HAP-1 (cell line): Measurements from ENCODE around the gene RDH11.

Experiments used
- DNase-seq, 2 experiments: peaks; one replicate each; pipeline ENCODE4 v3.0.0-alpha.2; 2016 to 2020; ENCODE audit warnings: low spot score in 2 of 2
- H3K27me3 ChIP-seq: fragments of 250-450 bp; sonication (Bioruptor Pico); 2 replicates; pipeline ENCODE4 v1.5.1; 2020; ENCODE audit warnings: low read depth, mild to moderate bottlenecking, moderate library complexity
- H3K36me3 ChIP-seq: fragments of 250-450 bp; sonication (Bioruptor Pico); replicated peaks from 2 replicates; pipeline ENCODE4 v1.5.1; 2020; ENCODE audit warnings: mild to moderate bottlenecking
- H3K4me1 ChIP-seq: fragments of 250-450 bp; sonication (Bioruptor Pico); 2 replicates; pipeline ENCODE4 v1.5.1; 2020; ENCODE audit warnings: mild to moderate bottlenecking
- H3K4me3 ChIP-seq: fragments of 250-450 bp; sonication (Bioruptor Pico); 2 replicates; pipeline ENCODE4 v1.5.1; 2020; ENCODE audit warnings: mild to moderate bottlenecking, moderate library complexity
- H3K9me3 ChIP-seq: fragments of 250-450 bp; sonication (Bioruptor Pico); 2 replicates; pipeline ENCODE4 v1.5.1; 2020; ENCODE audit warnings: mild to moderate bottlenecking, moderate library complexity
- in situ Hi-C: fragments of 300-500 bp; cut with MboI; formaldehyde crosslinking; loops from 3 replicates; pipeline ENCODE4 v1.14.3; 2020; ENCODE audit warnings: low sequenced_read_pairs, inconsistent platforms, mixed read lengths

The RDH11 gene, protein sequence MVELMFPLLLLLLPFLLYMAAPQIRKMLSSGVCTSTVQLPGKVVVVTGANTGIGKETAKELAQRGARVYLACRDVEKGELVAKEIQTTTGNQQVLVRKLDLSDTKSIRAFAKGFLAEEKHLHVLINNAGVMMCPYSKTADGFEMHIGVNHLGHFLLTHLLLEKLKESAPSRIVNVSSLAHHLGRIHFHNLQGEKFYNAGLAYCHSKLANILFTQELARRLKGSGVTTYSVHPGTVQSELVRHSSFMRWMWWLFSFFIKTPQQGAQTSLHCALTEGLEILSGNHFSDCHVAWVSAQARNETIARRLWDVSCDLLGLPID

DNA sequence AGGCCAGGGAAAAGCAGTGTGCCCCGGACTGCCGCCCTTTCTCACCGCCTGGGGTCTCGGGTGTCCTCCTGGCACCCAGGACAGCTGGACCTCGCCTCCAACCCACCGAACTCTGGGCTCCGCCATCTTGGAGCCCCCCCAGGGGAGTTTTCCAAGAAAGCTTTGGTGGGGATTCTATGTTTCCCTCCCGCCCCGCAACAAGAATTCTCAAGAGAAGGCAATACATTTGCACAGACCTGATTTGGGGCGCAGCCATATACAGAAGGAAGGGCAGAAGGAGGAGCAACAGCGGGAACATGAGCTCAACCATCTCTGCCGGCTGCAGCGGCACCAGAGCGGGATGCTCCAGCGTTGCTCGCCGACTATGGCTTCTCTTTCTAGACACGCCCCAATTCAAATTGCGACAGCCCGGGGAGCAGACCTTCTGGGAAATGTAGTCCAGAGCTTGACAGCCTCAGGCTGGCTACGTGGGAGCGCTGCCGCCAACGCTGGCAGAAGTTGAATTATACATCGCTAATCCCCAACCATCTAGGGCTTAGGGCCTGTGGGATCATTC, at the start of gene RDH11:
Gene RDH11 (minus strand): TSS at position 371 of the 556 bp plus-strand sequence. CDS start 61 bp downstream, at position 310.
- in situ Hi-C loops: no loop called here
- Histone ChIP-seq H3K36me3 (peaks cover 24% of the 10 kb centered on the region), H3K4me3 (peak within 1 kb of the TSS; percentile 75), H3K4me1 (peaks cover 12% of the 10 kb centered on the region), H3K9me3 (no peaks in the 10 kb centered on the region), H3K27me3 (no peaks in the 10 kb centered on the region)
- DNase-seq: peak; percentile 93

- Histone ChIP-seq H3K27me3 (no peaks in the 10 kb centered on the region), H3K9me3 (no peaks in the 10 kb centered on the region), H3K4me3 (no peak overlapping the region), H3K4me1 (no peaks in the 10 kb centered on the region), H3K36me3 (no peaks in the 10 kb centered on the region; the same call in 1 of the 2 replicates)
- in situ Hi-C loops: no loop called here
- no peak for DNase-seq
Measured at GRCh38 chr14:67744046-67744445, 48.5 kb upstream of the RDH11 start.

GRCh38 chr14:67738740-67739504, 43.4 kb upstream of the RDH11 start:
- H3K4me1 ChIP-seq: no peaks in the 10 kb centered on the region
- H3K27me3 ChIP-seq: no peaks in the 10 kb centered on the region
- DNase-seq: no peak
- H3K36me3 ChIP-seq: no peaks in the 10 kb centered on the region
- in situ Hi-C loops: no loop called here
- H3K9me3 ChIP-seq: no peaks in the 10 kb centered on the region
- no peak overlapping the region for H3K4me3 ChIP-seq

DNA sequence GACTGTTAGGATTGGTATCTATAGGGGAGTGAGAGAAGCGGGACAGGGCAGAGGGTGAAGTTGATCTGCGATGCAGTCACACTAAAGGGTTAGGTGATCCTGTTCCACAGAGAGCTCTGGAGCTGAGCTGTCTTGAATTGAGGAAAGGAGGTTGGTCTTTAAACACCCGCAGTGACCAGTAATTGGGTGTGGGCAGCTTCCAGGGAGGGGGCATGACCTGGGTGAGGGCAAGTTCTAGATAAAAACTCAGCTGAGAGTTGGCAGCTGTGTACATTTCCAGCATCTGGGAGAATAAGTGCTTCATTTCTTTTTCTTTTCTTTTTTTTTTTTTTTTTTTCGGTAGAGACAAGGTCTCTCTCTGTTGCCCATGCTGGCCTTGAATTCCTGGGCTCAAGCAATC, 41.2 kb upstream of the RDH11 start:
- DNase-seq: no peak
- H3K9me3 ChIP-seq: no peaks in the 10 kb centered on the region
- in situ Hi-C loops: no loop called here
- no peaks in the 10 kb centered on the region for H3K27me3 ChIP-seq
- H3K36me3 ChIP-seq: no peaks in the 10 kb centered on the region
- no peak overlapping the region for H3K4me3 ChIP-seq
- no peaks in the 10 kb centered on the region for H3K4me1 ChIP-seq

DNA sequence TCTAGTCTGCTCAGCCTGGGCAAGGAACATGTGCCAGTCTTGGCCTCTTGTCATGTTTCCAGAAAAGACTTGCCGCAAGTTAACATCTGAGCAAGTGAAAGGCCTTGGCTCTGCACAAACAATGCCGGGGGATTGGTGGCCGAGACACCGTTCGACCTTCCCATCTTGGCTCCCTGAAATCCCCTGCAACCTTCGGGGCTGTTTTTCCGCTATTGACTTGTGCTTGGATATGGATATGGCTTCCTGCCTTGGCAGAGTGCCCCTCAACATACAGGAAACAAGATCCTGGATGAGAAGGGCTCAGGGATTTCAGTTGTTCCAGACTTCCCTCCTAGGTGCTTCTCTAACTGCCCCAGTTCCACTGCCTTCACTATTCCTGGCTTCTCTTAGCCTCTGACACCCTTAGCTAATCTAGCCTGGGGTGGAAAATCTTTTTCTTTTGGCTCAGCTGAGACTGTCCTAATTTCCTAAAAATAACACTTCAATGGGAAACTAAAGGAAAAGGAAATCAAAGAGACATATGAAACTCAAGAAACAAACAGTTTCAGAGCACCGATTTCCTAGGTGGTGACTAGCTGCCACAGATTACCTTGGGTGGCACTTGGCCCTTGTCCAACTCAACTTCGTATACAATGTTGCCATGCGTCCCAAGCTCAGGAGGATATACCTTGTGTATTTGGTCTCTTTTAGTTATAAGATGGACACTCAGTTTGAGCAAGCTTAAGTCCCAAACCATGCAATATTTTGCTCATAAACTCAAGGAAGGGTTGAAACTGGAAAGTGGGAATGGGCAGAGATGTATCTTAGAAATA, 40.0 kb upstream of the RDH11 start:
- H3K4me1 ChIP-seq: no peaks in the 10 kb centered on the region
- no peak for DNase-seq
- H3K9me3 ChIP-seq: no peaks in the 10 kb centered on the region
- in situ Hi-C loops: no loop called here
- no peaks in the 10 kb centered on the region for H3K36me3 ChIP-seq
- no peaks in the 10 kb centered on the region for H3K27me3 ChIP-seq
- H3K4me3 ChIP-seq: no peak overlapping the region

DNA sequence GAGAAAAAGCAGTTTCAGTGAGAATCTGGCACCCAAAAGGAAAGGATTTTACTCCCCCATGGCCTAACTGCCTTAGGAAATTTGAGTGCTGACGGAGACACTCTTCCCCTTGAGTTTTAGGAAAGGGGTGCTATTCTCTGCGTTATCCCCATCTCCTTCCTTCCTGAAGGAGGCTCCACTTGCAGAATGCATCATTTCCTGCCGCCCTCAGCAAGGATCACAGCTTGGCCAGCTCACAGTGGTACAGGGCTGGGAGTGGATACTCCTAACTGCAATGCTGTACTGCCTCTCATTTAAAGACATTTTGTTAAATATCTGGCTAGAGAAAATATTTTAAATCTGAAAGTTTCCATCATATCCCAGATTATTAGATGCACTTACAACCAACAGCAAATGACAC, 39.1 kb upstream of the RDH11 start:
- Histone ChIP-seq H3K27me3 (no peaks in the 10 kb centered on the region), H3K36me3 (no peaks in the 10 kb centered on the region), H3K4me1 (no peaks in the 10 kb centered on the region), H3K4me3 (no peak overlapping the region), H3K9me3 (no peaks in the 10 kb centered on the region)
- no peak for DNase-seq
- in situ Hi-C loops: no loop called here

- H3K9me3 ChIP-seq: no peaks in the 10 kb centered on the region
- H3K27me3 ChIP-seq: no peaks in the 10 kb centered on the region
- DNase-seq: no peak
- no peaks in the 10 kb centered on the region for H3K36me3 ChIP-seq
- no peak overlapping the region for H3K4me3 ChIP-seq
- in situ Hi-C loops: no loop called here
- H3K4me1 ChIP-seq: no peaks in the 10 kb centered on the region
Measured at GRCh38 chr14:67733616-67734015, 38.1 kb upstream of the RDH11 start.

DNA sequence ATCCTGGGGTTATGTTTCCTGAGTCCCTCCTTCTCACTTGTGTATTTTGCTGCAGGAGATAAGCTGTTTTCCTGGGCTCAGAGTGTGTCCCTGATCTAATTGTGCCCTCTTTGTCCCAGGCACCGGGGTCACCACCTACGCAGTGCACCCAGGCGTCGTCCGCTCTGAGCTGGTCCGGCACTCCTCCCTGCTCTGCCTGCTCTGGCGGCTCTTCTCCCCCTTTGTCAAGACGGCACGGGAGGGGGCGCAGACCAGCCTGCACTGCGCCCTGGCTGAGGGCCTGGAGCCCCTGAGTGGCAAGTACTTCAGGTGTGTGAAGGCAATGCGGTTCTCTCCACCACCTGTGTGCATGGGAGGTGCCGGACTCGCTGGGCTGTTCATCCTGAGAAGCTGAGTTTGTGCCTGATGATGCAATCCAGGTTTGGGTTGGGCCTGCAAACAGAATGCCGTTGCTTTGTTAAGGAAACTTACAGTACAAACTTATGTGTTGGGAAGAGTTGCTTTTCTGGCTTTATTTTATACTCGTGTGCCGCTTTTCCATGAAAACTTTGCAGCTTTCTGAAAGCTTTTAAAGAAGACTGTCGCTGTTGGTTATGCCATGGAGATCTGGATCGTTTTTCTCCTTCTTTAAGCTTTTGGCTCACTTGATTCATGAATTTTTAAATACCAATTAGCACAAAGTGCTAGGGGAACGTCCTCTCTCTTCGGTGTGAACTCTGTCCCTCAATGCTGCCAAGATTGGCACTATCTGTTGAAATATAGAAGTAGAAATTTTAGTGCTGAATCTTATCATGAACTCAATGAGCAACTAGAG, 33.7 kb upstream of the RDH11 start:
- no peak for DNase-seq
- H3K4me1 ChIP-seq: no peaks in the 10 kb centered on the region
- H3K9me3 ChIP-seq: no peaks in the 10 kb centered on the region
- in situ Hi-C loops: no loop called here
- no peak overlapping the region for H3K4me3 ChIP-seq
- H3K27me3 ChIP-seq: peaks cover 7% of the 10 kb centered on the region
- H3K36me3 ChIP-seq: no peaks in the 10 kb centered on the region

DNA sequence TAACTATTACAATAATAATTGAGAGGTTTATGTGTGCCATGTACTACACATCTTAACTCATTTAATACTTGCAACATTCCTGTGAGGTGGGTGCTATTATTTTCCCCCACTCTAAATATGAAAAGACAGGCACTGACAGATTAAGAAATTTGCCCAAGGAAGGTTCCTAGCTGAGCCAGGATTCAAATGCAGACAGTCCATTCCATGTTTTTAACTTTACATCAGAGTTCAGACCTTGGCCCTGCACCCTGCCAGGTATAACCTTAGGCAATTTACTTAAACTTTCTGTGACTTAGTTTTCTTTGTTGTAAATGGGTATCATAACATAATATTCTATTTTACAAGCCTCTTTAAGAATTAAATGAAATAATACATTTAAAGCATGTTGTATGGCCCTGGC, 32.7 kb upstream of the RDH11 start:
- peaks cover 10% of the 10 kb centered on the region for H3K27me3 ChIP-seq
- no peaks in the 10 kb centered on the region for H3K4me1 ChIP-seq
- DNase-seq: no peak
- no peaks in the 10 kb centered on the region for H3K36me3 ChIP-seq
- no peaks in the 10 kb centered on the region for H3K9me3 ChIP-seq
- no peak overlapping the region for H3K4me3 ChIP-seq
- in situ Hi-C loops: no loop called here

DNA sequence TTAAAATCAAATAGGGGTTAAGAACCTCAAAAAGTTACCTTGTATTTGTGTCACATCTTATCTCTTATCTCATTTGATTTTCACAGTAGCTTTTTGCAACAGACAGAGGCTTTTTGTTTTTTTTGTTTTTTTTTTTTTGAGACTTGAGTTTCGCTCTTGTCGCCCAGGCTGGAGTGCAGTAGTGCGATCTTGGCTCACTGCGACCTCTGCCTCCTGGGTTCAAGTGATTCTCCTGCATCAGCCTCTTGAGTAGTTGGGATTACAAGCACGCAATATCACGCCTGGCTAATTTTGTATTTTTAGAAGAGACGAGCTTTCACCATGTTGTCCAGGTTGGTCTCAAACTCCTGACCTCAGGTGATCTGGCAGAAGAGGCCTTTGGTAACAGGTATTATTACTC, 31.8 kb upstream of the RDH11 start:
- H3K9me3 ChIP-seq: no peaks in the 10 kb centered on the region
- no peaks in the 10 kb centered on the region for H3K36me3 ChIP-seq
- no peak for DNase-seq
- peaks cover 17% of the 10 kb centered on the region for H3K27me3 ChIP-seq
- in situ Hi-C loops: no loop called here
- no peak overlapping the region for H3K4me3 ChIP-seq
- no peaks in the 10 kb centered on the region for H3K4me1 ChIP-seq

DNA sequence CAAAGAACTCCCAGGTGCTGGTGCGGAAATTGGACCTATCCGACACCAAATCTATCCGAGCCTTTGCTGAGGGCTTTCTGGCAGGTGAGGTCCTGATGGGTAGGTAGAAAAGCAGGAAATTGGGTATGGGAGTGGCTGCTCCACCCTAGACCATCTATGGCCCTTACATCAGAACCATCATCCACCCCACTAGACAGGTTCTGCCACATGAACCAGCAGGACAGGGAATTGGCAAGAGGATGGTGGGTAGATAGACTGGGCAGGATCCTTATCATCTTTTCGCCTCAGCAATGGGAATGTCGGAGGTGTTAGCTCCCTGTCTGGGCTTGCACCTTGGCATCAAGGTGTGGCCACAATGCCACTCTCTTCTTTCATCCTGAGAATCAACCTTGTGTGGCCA, 29.6 kb upstream of the RDH11 start:
- no peaks in the 10 kb centered on the region for H3K4me1 ChIP-seq
- H3K27me3 ChIP-seq: peaks cover 23% of the 10 kb centered on the region
- no peak overlapping the region for H3K4me3 ChIP-seq
- no peaks in the 10 kb centered on the region; the same call in 1 of the 2 replicates for H3K36me3 ChIP-seq
- DNase-seq: no peak
- H3K9me3 ChIP-seq: no peaks in the 10 kb centered on the region
- in situ Hi-C loops: no loop called here

GRCh38 chr14:67722293-67722692, 26.7 kb upstream of the RDH11 start:
- in situ Hi-C loops: no loop called here
- H3K4me3 ChIP-seq: no peak overlapping the region
- DNase-seq: peak in 1 of 2 experiments; percentile 23

GRCh38 chr14:67721875-67722274, 26.3 kb upstream of the RDH11 start:
- peaks cover 27% of the 10 kb centered on the region for H3K27me3 ChIP-seq
- no peaks in the 10 kb centered on the region for H3K4me1 ChIP-seq
- H3K9me3 ChIP-seq: no peaks in the 10 kb centered on the region
- H3K36me3 ChIP-seq: no peaks in the 10 kb centered on the region; the same call in 1 of the 2 replicates
- in situ Hi-C loops: no loop called here
- no peak overlapping the region for H3K4me3 ChIP-seq
- DNase-seq: no peak

More at GRCh38 chr14:67722293-67722692, 26.7 kb upstream of the RDH11 start:
- Histone ChIP-seq H3K27me3 (peaks cover 27% of the 10 kb centered on the region), H3K9me3 (no peaks in the 10 kb centered on the region), H3K4me1 (no peaks in the 10 kb centered on the region), H3K36me3 (no peaks in the 10 kb centered on the region; the same call in 1 of the 2 replicates)
